Panc1 (cell line): Measurements from ENCODE around the gene TRDN.

Experiments used
- CTCF ChIP-seq: fragments of 450-650 bp; IDR thresholded peaks from 2 replicates; pipeline ENCODE4 v1.5.1; 2017; ENCODE audit warnings: mild to moderate bottlenecking
- POLR2AphosphoS5 ChIP-seq: IDR thresholded peaks from 2 replicates; pipeline ENCODE4 v1.6.1; 2012; ENCODE audit warnings: mild to moderate bottlenecking, low read depth, low read length, moderate library complexity

DNA sequence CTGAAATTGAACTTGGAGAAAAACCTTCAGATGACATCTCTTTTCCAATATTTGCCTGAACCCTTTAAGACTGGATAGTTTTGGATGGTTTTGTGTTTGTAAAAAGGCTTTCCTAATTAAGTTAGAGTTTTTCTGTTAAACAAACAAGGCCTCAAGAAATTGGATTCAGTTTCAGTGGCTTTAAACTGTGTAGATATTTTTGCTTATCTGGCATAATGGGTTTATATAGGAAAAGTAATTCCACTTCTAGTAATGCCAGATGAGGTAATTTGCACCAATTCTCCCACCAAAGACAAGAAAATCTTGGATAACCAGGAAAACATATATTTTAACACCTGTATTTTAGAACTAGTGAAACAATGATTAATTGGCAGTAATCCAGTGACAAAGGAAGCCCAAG is 12.0 kb upstream of the TRDN start:
- TF ChIP-seq POLR2AphosphoS5 (no peak), CTCF (no peak)
